Fibroblast of upper back skin (primary cell): ENCODE measurements around the gene SREBF2.

Source experiments
- DNase-seq: peaks from one replicate; pipeline ENCODE4 v3.0.0-alpha.2; 2013

The SREBF2 gene

DNA sequence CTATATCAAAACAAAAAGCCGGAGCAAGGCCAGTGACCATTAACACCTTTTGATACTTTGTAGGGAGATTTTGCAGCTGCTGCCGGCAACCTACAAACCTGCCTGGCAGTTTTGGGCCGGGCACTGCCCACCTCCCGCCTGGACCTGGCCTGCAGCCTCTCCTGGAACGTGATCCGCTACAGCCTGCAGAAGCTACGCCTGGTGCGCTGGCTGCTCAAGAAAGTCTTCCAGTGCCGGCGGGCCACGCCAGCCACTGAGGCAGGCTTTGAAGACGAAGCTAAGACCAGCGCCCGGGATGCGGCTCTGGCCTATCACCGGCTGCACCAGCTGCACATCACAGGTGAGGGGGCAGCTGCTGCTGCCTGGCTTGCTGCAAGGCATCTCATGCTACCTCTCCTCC is 47.7 kb downstream of the SREBF2 start:
- DNase-seq = no peak

DNA sequence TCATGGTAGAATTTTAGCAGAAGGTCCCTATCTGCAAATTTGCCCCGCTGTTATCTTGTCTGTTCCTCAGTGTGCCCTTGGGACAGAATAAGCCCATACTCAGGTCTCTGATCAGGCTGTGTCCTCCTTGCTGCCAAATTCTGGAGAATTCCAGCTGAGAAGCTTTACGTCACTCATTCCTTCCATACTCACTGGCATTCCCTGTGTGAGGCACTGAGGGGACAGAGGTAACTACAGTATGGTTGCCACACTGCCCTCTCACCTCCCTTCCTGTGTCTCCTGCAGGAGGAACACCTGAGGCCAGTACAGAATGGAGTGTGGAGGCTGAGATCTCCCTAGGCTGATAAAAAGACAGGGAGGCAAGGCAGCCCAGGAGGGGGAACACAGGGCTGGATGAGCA is 50.5 kb downstream of the SREBF2 start:
- no peak for DNase-seq

DNA sequence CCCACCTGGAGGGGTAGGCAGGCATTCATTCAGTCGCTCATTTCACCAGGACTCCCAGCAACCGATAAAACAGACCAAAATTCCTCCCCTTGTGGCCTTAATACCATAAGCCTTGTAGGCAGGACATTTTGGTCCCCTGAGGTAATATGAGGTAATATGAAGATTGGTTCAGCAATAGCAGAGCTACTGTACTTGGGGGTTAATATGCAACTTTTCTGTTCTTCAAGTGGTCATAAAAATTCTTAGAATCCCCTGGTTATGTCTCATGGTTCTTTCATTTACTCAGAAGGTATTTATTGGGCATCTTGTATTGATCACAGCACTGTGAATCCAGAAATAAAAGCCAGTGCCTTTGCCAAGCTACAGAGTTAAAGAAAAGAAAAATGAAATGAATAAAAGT is 52.2 kb downstream of the SREBF2 start:
- DNase-seq = no peak

DNA sequence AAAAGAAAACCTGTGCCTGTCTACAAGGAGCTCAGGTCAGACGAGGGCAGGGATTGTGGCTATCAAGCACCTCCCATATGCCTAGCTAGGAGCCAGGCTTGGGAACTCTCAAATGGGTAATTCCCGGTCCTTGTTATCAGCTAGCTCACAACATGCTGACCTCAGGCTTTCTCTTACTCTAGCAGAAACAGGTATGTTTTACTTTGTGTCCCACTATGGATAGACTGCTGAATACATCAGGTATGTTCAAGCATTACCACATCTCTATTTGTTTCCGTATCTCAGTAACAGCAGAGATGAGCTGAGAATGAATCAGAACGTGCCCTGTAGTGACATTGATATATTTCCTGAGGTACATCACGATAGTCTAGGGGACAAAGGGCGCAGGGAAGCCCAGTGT is 52.6 kb downstream of the SREBF2 start:
- DNase-seq = no peak

DNA sequence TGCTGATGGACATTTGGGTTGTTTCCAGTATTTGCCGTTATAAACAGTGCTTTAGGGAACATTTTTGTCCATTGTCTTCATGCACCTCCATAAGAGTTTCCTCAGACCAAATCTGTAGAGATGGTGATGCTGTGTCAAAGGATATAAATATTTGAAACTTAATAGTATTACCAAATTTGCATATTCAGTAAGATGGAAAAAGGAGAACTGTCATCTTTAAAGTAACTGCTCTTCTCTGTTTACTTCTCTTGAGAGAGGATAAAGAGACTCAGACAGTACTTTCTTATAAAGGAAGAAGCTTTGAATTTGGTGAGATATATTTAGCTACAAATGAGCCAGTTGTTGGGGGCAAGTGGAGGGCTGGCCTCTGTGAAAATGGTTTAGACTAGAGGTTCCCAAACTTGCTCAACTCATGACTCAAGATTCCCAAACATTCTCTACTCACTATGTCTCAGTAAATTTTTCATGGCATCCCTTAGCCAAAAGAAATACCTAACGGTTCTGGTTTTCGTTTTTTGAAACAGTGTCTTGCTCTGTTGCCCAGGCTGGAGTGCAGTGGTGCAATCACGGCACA is 55.8 kb downstream of the SREBF2 start:
- DNase-seq = no peak

DNA sequence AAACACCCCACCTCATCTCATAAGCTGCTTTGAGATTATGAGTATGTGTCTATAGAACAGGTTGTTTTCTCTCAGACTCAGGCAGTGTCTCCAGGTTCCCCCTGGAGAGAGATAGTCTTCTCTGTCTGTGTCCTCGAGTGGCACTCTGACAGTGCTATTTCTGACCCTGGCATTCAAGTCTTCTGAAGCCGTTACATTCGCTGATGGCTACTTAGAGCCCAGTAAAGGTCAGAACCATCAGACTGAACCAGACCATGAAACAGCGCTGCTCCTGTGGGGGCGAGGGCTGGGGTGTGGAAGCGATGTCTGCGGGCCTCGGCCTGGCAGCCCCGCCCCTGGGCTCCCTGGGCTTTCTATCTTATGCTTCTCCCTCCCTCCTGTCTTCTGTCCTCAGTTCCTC is 58.5 kb downstream of the SREBF2 start:
- no peak for DNase-seq

DNA sequence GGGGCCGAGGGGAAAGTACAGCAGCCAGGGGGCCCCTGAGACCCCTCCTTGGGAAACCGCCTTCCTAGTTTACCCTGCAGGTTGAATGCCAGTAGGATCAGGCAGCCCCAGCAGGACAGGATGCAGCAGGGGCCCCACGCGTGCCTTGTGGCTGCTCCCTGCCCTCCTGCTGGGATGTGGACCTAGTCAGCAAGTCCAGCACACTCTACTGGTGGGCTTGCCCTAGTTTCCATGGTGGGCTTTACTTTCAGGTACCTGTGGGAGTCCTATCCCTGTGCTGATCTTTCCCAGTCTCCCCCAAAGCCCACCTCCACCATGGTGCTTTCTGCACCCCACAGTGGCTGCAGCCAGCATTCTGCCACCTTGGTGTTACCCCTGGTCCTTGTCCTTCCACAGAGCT is 59.8 kb downstream of the SREBF2 start:
- DNase-seq = no peak

DNA sequence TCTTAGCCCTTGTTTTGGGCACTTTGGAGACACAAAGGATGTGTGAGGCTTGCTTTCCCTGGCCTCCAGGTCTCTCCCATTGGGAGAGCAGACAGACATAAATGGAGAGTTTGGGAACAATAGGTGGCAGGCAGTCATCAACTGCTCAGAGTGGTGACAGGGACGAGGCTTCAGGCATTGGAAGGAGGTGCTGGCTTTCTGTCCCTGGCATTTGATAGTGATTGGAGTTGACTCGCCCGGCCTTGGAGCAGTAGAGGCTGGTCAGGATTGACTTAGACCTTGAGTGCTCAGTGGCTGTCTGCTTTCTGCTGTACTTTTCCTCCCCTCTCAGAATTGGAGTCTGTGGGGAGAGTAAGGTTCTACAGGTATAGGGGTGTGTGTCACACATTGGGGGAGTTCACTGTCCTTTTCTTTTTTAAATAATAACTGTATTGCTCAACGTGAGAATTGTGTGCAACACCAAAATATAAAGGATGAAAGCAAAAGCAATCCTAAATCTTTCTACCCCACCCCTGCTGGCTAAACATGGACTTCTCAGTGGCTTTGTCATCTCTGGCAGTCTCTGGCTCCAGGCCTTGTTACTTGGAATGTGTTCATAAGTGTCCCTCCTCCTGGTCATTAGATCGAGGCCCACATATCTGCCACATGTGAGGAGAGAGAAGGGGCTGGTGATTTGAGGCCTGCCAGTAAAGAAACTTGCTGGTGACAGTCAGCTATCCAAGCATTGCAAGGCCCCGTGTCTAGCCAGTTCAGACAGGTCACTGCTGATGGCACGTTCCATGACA is 60.9 kb downstream of the SREBF2 start:
- no peak for DNase-seq

DNA sequence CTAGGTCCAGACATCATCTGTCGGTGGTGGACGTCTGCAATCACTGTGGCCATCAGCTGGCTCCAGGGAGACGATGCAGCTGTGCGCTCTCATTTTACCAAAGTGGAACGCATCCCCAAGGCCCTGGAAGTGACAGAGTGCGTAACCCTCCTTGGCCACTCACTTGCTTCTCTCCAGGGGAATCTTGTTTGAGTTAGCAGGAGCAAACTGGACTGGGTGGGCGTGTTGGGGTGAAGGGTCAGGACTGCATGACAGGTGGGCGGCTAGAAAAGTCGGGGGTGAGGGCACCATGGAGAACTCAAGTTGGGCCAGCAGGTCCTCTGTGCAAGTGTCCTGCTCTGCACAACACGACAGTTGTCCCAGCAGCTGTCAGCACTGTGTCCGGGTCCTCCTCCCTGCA is 65.7 kb downstream of the SREBF2 start:
- no peak for DNase-seq

DNA sequence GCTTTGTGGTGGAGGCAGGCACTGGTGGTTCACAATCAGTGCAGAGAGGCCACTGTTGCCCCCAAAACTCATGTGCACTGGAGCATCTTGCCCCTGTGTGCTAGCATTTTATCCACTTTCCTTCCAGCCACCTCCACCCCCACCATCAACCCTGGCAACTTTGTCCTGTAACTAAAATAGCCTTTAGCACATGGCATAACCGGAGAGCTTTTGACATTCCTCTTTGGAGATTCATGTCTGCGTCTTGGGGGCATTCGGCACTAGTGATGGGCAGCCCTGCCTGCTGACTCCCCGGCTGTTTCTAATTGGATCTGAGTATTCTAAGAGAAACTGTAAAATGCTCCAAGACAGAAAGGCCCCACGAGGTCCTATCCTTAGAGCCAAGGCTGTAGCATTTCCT is 66.2 kb downstream of the SREBF2 start:
- no peak for DNase-seq

DNA sequence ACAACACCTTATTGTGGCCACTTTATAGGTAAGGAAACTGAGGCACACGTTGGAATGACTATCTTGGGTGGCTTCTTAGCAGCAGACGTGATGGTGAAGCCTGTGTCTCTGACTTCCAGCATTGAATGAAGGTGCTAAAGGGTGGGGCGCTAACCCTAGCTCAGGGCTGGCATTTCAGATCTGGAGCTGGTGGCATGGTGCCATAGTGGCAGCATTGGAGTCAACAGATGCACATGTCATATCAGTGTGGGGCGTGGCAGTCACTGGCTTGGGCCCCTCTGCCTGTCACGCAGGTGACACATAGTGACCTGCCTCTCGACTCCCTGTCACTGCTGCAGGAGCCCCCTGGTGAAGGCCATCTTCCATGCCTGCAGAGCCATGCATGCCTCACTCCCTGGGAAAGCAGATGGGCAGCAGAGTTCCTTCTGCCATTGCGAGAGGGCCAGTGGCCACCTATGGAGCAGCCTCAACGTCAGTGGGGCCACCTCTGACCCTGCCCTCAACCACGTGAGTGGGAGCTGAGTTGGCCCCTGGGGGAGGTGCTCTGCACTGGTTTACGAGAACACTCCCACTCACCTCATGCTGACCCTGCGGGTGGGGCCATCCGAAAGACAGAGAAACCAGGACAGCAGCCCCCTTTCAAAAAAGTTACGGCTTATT is 67.2 kb downstream of the SREBF2 start:
- DNase-seq = no peak

DNA sequence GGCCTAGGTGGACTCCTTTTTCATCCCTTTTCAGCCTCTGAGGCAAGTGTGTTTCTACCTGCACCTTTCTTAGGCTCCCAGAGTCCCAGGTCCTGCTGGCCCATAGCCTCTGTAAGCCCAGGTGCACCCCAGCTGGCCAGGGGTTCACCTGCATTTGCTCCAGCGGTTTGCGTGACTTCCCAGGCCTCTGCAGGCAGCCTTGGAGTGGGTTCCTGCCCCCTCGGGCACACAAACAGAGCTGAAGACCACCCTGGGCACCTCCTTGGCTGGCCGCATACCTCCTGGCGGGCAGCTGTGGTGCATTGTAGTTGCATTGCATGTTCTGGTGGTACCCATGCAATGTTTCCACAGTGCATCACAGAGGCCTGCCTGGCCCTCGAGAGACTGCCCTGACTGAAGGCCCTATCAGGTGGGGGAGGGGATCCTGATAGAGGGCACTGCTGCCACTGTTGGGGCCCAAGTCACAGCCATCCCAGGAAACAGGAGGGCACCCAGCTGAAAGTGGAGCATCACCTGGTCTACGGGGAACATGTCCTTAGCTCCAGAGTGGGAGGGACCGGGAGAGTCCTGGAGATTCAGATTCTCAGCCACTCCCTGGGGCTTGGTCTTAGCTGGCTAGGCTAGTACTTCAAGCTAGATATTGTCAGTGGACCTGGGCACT is 67.9 kb downstream of the SREBF2 start:
- DNase-seq = no peak

DNA sequence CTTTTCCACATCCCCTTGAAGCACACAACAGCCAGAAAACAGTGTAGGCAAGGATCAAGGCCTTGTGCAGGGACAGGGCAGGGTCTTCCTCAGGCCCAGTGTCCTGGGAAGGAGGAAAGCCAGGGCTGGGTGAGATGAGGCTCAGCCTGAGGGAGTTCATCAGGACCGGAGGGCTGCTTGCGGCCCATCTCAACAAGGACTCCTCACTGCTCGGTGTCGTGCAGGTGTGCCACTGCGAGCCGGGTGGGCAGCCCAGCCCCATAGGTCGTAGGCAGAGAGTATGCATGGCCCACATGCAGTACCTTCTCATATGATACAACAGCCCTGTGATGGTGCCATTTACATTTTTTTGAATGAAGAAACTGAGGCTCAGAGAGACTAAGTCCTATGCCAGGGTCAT is 69.1 kb downstream of the SREBF2 start:
- no peak for DNase-seq

DNA sequence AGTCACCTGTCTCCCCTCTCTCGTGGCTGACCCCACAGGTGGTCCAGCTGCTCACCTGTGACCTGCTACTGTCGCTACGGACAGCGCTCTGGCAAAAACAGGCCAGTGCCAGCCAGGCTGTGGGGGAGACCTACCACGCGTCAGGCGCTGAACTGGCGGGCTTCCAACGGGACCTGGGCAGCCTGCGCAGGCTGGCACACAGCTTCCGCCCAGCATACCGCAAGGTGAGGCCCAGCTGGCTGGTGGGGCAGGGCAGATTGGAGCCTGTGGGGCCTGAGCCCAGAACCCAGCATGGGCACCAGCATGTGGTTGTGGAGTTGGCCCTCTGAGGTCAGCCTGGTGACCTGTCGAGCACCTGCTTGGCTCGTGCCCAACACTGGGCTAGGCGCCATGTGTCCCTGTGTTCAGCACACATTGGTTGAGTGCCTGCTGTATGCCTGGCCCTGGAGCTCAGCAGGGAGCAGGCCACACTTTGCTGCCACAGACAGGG is 70.1 kb downstream of the SREBF2 start:
- no peak for DNase-seq

DNA sequence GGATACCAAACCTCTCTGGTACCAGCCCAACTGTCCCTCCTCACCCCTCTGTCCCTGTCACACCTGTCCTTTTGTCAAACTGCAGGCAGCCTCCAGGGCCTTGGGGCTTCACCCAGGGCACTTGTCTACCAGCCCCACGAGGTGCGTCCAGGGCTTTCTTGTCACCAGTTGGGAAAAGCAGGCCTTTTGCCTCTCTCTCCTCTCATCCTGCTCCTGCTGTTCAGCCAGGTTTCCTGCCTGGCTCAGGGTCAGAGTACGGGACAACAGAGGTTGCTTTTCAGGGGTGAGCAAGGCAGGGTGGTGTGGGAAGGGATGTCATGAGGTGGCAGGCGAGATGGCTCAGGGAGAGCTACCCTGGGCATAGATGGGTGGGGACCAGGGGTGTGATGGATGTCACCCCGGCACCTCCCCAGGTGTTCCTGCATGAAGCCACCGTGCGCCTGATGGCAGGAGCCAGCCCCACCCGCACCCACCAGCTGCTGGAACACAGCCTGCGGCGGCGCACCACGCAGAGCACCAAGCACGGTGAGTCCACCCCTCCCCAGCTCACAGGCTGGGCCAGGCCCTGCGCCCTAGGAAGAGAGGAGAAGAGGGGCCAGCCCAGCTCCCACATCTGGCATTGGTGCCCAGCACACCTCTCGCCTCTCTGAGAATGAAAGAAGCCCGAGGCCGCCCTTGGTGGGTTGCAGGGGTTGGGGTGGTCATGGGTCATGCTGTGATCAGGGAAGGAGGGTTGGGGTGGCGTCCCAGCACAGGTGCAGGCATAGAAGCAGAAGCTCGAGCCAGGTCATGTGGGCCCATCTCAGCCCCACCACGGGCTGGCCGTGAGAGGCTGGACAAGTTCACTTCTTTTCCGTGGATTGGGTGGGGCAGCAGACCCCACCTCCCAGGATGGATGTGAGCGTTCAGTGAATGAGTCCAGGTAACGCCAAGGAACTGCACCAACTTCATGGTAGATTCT is 71.8 kb downstream of the SREBF2 start:
- no peak for DNase-seq

DNA sequence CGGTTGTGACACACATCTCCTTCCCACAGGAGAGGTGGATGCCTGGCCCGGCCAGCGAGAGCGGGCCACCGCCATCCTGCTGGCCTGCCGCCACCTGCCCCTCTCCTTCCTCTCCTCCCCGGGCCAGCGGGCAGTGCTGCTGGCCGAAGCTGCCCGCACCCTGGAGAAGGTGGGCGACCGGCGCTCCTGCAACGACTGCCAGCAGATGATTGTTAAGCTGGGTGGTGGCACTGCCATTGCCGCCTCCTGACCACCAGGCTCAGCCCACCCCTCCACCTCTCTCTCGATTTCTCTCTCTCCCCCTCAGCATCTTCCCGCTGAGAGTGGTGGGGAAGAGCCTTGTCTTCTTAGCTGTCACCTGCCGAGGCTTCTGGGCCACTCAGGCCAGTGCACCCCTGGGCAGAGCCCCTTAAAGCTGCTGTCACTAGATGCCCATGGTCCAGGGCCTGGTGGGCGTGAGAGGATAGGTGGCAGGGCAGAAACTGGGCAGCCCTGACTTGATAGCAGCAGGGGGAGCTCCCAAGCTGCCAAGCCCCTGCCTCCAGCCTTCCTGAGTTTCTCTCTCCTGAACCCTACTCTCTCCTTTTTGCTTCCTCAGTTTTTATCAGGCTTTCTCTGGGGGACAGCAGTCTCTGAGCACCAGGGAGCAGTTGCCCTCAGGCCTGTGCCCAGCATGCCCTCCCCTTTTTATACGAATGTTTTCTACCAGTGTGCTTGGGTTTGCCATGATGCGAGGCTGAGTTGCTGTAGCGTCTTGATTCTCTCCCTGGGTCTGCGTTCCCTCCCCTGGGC is 72.7 kb downstream of the SREBF2 start:
- DNase-seq = no peak

DNA sequence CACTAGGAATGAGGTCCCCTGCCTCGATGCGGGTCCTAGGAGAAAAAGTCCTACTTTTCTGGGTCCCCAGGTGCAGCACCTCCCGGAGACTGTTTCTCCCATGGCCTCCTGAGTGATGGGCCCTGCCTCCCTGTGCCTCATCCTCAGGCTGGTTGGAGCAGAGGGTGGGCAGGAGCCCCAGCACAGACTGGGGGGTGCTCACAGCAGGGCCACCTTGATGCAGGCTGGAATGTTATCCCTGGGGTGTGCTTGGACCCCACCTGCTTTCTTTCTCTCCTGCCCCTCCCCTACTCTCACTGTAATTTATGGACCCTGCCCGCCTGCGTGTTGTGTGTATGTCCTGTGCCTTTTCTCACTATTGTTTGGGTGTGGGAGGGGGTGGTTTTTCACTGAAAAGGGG is 73.9 kb downstream of the SREBF2 start:
- DNase-seq = no peak

DNA sequence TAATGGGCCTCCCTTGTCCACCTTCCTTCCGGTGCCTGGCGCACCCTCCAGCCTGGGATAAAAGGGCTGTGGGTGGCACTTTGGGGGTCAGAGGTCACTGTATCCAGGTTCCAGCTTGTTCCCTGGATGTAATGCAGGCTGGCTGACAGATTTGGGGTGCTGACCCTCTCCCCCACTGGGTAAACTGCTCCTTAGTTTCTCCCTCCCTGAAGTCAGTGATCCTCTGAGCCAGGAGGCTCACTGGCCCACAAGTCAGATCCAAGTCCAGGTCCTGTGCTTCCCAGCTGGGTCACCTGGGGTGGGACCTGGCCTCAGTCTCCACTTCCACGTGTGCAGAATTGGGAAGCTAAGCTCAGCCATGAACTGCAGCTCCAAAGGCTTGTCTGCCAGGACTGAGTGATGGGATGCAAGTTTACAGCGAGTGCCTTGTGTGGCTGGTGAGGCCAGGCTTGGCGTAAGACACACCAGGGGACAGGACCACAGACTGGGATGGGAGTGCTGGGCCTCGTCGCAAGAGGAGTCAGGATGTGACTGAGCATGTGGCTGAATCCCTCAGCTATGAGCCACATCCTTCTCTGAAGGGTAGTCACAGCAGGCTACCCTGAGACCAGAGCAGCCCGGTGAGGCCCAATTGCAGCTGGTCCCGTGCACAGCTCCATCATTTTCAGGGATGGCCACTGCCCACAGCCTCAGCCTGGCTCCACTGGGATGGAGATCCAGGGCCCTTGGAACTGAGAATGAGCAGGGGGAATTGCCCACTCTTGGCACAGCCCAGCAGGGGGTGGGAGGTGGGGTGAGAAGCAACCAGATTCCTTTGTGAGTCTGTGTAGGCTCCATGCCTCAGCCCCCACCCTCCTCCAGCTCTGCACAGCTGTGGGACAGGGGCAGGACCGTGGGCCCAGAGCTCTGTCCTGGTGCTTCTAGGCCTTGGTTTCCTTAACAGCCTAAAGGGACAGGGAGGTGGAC is 74.8 kb downstream of the SREBF2 start:
- no peak for DNase-seq

DNA sequence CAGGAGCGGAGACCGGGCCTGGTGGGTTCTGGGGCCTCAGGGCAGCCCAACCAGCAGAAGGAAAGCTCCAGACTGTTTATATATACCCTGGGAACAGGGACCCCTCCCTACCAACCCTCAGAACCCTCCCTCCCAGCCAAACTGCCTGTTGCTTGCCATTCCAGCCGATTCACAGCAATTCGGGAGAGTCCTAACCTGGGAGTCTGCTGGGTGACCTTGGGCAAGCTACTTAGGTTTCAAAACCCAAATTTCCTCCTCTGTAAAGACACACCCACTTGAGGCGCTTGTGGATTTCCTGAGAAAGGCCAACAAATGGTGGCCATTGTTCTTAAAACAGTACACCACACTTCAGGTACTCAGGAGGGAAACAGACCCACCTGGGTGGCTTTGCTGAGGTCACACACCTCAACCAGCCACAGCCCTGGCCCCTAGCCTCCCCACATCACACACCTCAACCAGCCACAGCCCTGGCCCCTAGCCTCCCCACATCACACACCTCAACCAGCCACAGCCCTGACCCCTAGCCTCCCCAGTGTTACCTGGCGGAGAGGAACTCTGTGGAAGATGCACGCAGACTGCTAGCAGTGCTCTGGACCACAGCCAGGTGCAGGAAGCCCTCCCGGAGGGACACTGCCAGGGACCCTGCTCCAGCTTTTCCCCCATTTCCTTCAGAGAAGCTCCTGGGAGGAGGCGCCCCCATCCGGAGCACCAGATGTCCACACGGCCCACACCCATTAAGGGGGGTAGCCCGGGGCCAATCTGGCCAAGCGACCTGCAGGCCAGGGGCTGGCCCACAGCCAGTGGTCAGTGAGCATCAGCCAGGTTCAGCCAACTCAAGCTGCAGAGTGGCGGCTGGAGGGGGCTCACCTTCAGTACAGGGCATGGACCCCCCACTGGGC is 75.8 kb downstream of the SREBF2 start:
- DNase-seq = no peak
